ENCODE data around the gene LRMDA. TPM values are rescaled to one million over a fixed set of nuclear protein-coding genes. Genes with fewer than 3 reads are reported as not detected.

LRMDA gene
- polyA plus RNA-seq, 2 of the 4 experiments (the other 2 are of a cell fraction) = 4.6 to 5.2 TPM

- no peak for TF ChIP-seq TP53 (CRISPR knock-in tag; IDR thresholded peaks at IDR 0.05)
- no peak for TF ChIP-seq GATA3 (IDR thresholded peaks at IDR 0.05; ENCODE audit: borderline replicate concordance)
- no peak for TF ChIP-seq MAX (IDR thresholded peaks at IDR 0.05)
These were observed 616.1 kb downstream of the LRMDA start (continued) for GRCh38 chr10:76047521-76047920.

- ATAC-seq (no peak), DNase-seq (ENCODE audit: low read depth in 1 of 2, low spot score in 1 of 2) (no peak), FAIRE-seq (no peak)
- no peak overlapping the region for H3K4me3 ChIP-seq
- no peaks in the 10 kb centered on the region for H3K4me1 ChIP-seq
- WGBS (ENCODE audit: missing lambda C conversion rate) = 40% methylated on average over 5 of the region's 5 CpGs
- no peak overlapping the region for H3K27ac ChIP-seq
- no peak overlapping the region for H3K4me2 ChIP-seq
- H3K9me3 ChIP-seq = no peaks in the 10 kb centered on the region
- ChIA-PET CTCF (interaction anchor here (4.7 kb wide), 1 partner anchor 13 kb away, joined by 24 read pairs; no protein-coding TSS in a partner anchor), POLR2A (no interaction called here)
- no peak for TF ChIP-seq CBX8 (IDR thresholded peaks at IDR 0.05)
- TF ChIP-seq ELK1 (IDR thresholded peaks at IDR 0.05; ENCODE audit: low read depth, low read length) = no peak
- TF ChIP-seq MAZ (IDR thresholded peaks at IDR 0.05; ENCODE audit: borderline replicate concordance, low read depth, low read length) = no peak
- no peak for TF ChIP-seq HES2 (IDR thresholded peaks at IDR 0.05)
- no peak for TF ChIP-seq ZNF302 (CRISPR knock-in tag; IDR thresholded peaks at IDR 0.05)
- TF ChIP-seq RNF2 (IDR thresholded peaks at IDR 0.05; ENCODE audit: borderline replicate concordance, low read depth) = no peak
- no peak for TF ChIP-seq TP53 (CRISPR knock-in tag; IDR thresholded peaks at IDR 0.05)
- no peak for TF ChIP-seq EP300 (IDR thresholded peaks at IDR 0.05)
- TF ChIP-seq CEBPB (IDR thresholded peaks at IDR 0.05) = no peak
- no peak for TF ChIP-seq CTCF (IDR thresholded peaks at IDR 0.05)
- TF ChIP-seq KDM5A (IDR thresholded peaks at IDR 0.05) = no peak
- TF ChIP-seq BCL3 (IDR thresholded peaks at IDR 0.05) = no peak
- TF ChIP-seq ESRRA (IDR thresholded peaks at IDR 0.05; ENCODE audit: borderline replicate concordance, low read length) = no peak
These were observed 618.3 kb downstream of the LRMDA start for GRCh38 chr10:76049581-76050290.

- FAIRE-seq = no peak
- no peak overlapping the region for H3K4me3 ChIP-seq
- ChIA-PET POLR2A (no interaction called here), CTCF (interaction anchor here (0.9 to 4.7 kb wide), 3 partner anchors 13 to 654 kb away, joined by 3 to 24 read pairs (median 3); no protein-coding TSS in a partner anchor)
- no peak overlapping the region for H3K27ac ChIP-seq
- no peaks in the 10 kb centered on the region for H3K4me1 ChIP-seq
- no peak overlapping the region for H3K4me2 ChIP-seq
- TF ChIP-seq ZFP36 (IDR thresholded peaks at IDR 0.05; ENCODE audit: borderline replicate concordance, partially characterized antibody) (no peak), CHD2 (IDR thresholded peaks at IDR 0.05; ENCODE audit: low read length, partially characterized antibody) (no peak), FOSL2 (IDR thresholded peaks at IDR 0.05) (no peak), FOSL2 (CRISPR knock-in tag; IDR thresholded peaks at IDR 0.05) (no peak), HOXA7 (CRISPR knock-in tag; IDR thresholded peaks at IDR 0.05) (no peak), HES2 (IDR thresholded peaks at IDR 0.05) (no peak), ELK1 (IDR thresholded peaks at IDR 0.05; ENCODE audit: low read depth, low read length) (no peak), ZC3H11A (IDR thresholded peaks at IDR 0.05) (no peak), CHD4 (IDR thresholded peaks at IDR 0.05; ENCODE audit: borderline replicate concordance) (no peak), NR3C1 (IDR thresholded peaks at IDR 0.05) (no peak), USF2 (IDR thresholded peaks at IDR 0.05) (no peak), TFCP2L1 (CRISPR knock-in tag; IDR thresholded peaks at IDR 0.05) (no peak), CEBPB (IDR thresholded peaks at IDR 0.05) (no peak), CBX2 (IDR thresholded peaks at IDR 0.05; ENCODE audit: borderline replicate concordance, low read depth) (no peak)
- no peak for ATAC-seq
- no peak for DNase-seq (ENCODE audit: low read depth in 1 of 2, low spot score in 1 of 2)
- no peaks in the 10 kb centered on the region for H3K9me3 ChIP-seq
These were observed 618.8 kb downstream of the LRMDA start for GRCh38 chr10:76050291-76050625.

All from A549 (cell line).